ENCODE measurements around the gene SMARCB1. TPM values are rescaled to one million over a fixed set of nuclear protein-coding genes. Genes with fewer than 3 reads are reported as not detected.

SMARCB1 gene
- total and polyA plus RNA-seq, 2 donors (not counting 1 experiment from before 2014, with no cell fraction given) = 20.5 to 86.4 TPM

- Histone ChIP-seq H4K20me1 (ENCODE audit: control insufficient read depth, extremely low read depth, insufficient read depth, low read length) (no peaks in the 10 kb centered on the region), H3K79me2 (ENCODE audit: control insufficient read depth, insufficient read depth, low read length) (peaks cover 52% of the 10 kb centered on the region), H3K27me3 (ENCODE audit: control insufficient read depth, insufficient read depth, low read length) (no peaks in the 10 kb centered on the region), H3K9me3 (ENCODE audit: control insufficient read depth, insufficient read depth, low read depth, low read length) (no peaks in the 10 kb centered on the region), H3K4me1 (ENCODE audit: control insufficient read depth, extremely low read depth, insufficient read depth, low read length) (peaks cover 12% of the 10 kb centered on the region), H3K27ac (ENCODE audit: insufficient read depth, low read length) (peak overlapping the region; percentile 95), H3K4me2 (ENCODE audit: extremely low read depth, insufficient read depth, low read length) (peak overlapping the region; percentile 95), H3K36me3 (ENCODE audit: control insufficient read depth, insufficient read depth, low read length) (peaks cover 1% of the 10 kb centered on the region), H3K4me3 (replicated peaks in 1 of 4; ENCODE audit: control extremely low read depth in 1 of 4, insufficient read depth in 1 of 4, low read depth in 3 of 4, low read length in 4 of 4) (peak overlapping the region; percentile 71 to 94 (median 86)), H2AFZ (ENCODE audit: low read length) (no peak overlapping the region), H3K9ac (ENCODE audit: insufficient read depth, low read length) (peak overlapping the region; percentile 60)
- TF ChIP-seq EZH2 (IDR thresholded peaks at IDR 0.05; ENCODE audit: low read length, missing control alignments) (no peak), CTCF (conservative IDR thresholded peaks at IDR 0.05 in 1 of 2, IDR thresholded peaks at IDR 0.05 in 1 of 2; ENCODE audit: low read depth in 1 of 2, low read length in 2 of 2) (no peak)
- DNase-seq (ENCODE audit: low read depth in 2 of 2) = no peak
Measured at GRCh38 chr22:23787910-23788309, 1.1 kb downstream of the SMARCB1 start.

DNA sequence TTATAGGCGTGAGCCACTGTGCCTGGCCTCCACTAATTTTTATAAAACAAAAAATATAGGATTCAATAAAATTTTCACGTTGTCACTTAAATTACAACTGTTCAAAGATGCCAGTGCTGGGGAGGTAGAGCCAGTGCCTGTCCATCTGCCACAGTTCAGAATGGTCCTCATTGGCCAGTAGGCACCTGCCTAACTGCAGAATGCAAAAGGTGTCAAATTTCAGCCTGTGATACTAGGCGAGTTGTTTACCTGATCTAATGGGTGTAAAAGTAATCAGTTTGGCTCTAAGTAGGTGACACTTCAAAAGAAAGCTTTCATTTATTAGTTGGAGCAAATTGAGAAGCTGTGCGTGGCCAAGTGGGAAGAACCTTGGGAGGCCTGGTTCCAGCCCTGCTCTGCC, 2.4 kb downstream of the SMARCB1 start:
- H3K27ac ChIP-seq (ENCODE audit: insufficient read depth, low read length) = no peak overlapping the region
- H3K4me1 ChIP-seq (ENCODE audit: control insufficient read depth, extremely low read depth, insufficient read depth, low read length) = peaks cover 12% of the 10 kb centered on the region
- no peak for DNase-seq (ENCODE audit: low read depth in 2 of 2)
- no peaks in the 10 kb centered on the region for H4K20me1 ChIP-seq (ENCODE audit: control insufficient read depth, extremely low read depth, insufficient read depth, low read length)
- no peak overlapping the region for H2AFZ ChIP-seq (ENCODE audit: low read length)
- peaks cover 4% of the 10 kb centered on the region for H3K36me3 ChIP-seq (ENCODE audit: control insufficient read depth, insufficient read depth, low read length)
- no peak overlapping the region for H3K9ac ChIP-seq (ENCODE audit: insufficient read depth, low read length)
- H3K27me3 ChIP-seq (ENCODE audit: control insufficient read depth, insufficient read depth, low read length) = no peaks in the 10 kb centered on the region
- no peak overlapping the region for H3K4me2 ChIP-seq (ENCODE audit: extremely low read depth, insufficient read depth, low read length)
- TF ChIP-seq CTCF (conservative IDR thresholded peaks at IDR 0.05 in 1 of 2, IDR thresholded peaks at IDR 0.05 in 1 of 2; ENCODE audit: low read depth in 1 of 2, low read length in 2 of 2) = no peak
- peaks cover 52% of the 10 kb centered on the region for H3K79me2 ChIP-seq (ENCODE audit: control insufficient read depth, insufficient read depth, low read length)
- H3K9me3 ChIP-seq (ENCODE audit: control insufficient read depth, insufficient read depth, low read depth, low read length) = no peaks in the 10 kb centered on the region
- no peak overlapping the region for H3K4me3 ChIP-seq (replicated peaks in 1 of 4; ENCODE audit: control extremely low read depth in 1 of 4, insufficient read depth in 1 of 4, low read depth in 3 of 4, low read length in 4 of 4)

DNA sequence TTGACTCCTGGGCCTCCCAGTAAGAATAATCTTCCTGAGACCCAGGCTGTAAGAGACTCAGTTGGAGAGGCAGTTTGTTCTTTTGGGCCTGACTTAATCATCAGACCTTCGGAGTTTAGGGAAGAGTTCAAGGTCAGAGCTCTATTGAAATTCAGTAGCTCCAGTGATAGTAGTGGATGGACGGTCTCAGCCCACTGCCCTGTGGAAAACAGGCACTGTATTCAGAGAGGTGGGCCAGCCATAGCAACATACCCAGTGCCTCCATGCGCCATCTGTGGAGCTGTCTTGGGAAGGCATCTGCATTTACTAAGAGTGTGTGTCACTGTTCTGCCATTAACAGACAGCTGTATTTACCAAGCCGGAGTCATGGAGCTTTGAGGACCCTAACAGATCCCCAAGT, 2.9 kb downstream of the SMARCB1 start:
- no peak overlapping the region for H3K27ac ChIP-seq (ENCODE audit: insufficient read depth, low read length)

More for the DNA sequence above, 2.9 kb downstream of the SMARCB1 start:
- H2AFZ ChIP-seq (ENCODE audit: low read length) = no peak overlapping the region
- H4K20me1 ChIP-seq (ENCODE audit: control insufficient read depth, extremely low read depth, insufficient read depth, low read length) = no peaks in the 10 kb centered on the region
- TF ChIP-seq EZH2 (IDR thresholded peaks at IDR 0.05; ENCODE audit: low read length, missing control alignments) (no peak), CTCF (conservative IDR thresholded peaks at IDR 0.05 in 1 of 2, IDR thresholded peaks at IDR 0.05 in 1 of 2; ENCODE audit: low read depth in 1 of 2, low read length in 2 of 2) (no peak)
- DNase-seq (ENCODE audit: low read depth in 2 of 2) = no peak
- peaks cover 4% of the 10 kb centered on the region for H3K36me3 ChIP-seq (ENCODE audit: control insufficient read depth, insufficient read depth, low read length)
- no peaks in the 10 kb centered on the region for H3K27me3 ChIP-seq (ENCODE audit: control insufficient read depth, insufficient read depth, low read length)
- peak overlapping the region; percentile 20 for H3K4me2 ChIP-seq (ENCODE audit: extremely low read depth, insufficient read depth, low read length)
- no peak overlapping the region for H3K4me3 ChIP-seq (replicated peaks in 1 of 4; ENCODE audit: control extremely low read depth in 1 of 4, insufficient read depth in 1 of 4, low read depth in 3 of 4, low read length in 4 of 4)
- H3K79me2 ChIP-seq (ENCODE audit: control insufficient read depth, insufficient read depth, low read length) = peaks cover 52% of the 10 kb centered on the region
- peaks cover 12% of the 10 kb centered on the region for H3K4me1 ChIP-seq (ENCODE audit: control insufficient read depth, extremely low read depth, insufficient read depth, low read length)
- H3K9me3 ChIP-seq (ENCODE audit: control insufficient read depth, insufficient read depth, low read depth, low read length) = no peaks in the 10 kb centered on the region
- no peak overlapping the region for H3K9ac ChIP-seq (ENCODE audit: insufficient read depth, low read length)

Measured in fibroblast of lung (primary cell).